Prostate gland (tissue), 2 donors: ENCODE measurements around the gene CTNNA2. TPM values are rescaled to one million over a fixed set of nuclear protein-coding genes. Genes with fewer than 3 reads are reported as not detected.
"Not testable (repeated sequence)": the region's sequence is repeated elsewhere in the genome, so short reads cannot be mapped to it uniquely, and the experiment has no call there.

Source experiments
- DNase-seq: peaks from one replicate; pipeline ENCODE4 v3.0.0-alpha.2; 2019; ENCODE audit warnings: low spot score
- H3K27ac ChIP-seq, 2 donors: fragments of 200-600 bp; sonication (generic); 2 replicates each; pipeline ENCODE4 v1.5.1; 2017 to 2019
- H3K27me3 ChIP-seq: fragments of 200-600 bp; sonication (generic); replicated peaks from 2 replicates; pipeline ENCODE4 v1.5.1; 2019; ENCODE audit not compliant: insufficient read depth
- H3K36me3 ChIP-seq, 2 donors: fragments of 200-600 bp; sonication (generic); 1 replicate in 1 of 2; 2 replicates in 1 of 2; pipeline versions ENCODE4 v1.5.1 to v1.8.1; 2017 to 2019
- H3K4me1 ChIP-seq: fragments of 200-600 bp; sonication (generic); replicated peaks from 2 replicates; pipeline ENCODE4 v1.5.1; 2019
- H3K4me3 ChIP-seq, 2 donors: fragments of 200-600 bp; sonication (generic); 2 replicates each; pipeline ENCODE4 v1.5.1; 2017 to 2019
- H3K9me3 ChIP-seq: fragments of 200-600 bp; sonication (generic); 2 replicates; pipeline ENCODE4 v1.5.1; 2017
- CTCF ChIP-seq, 4 experiments: fragments of 200-600 bp in 2 of 4; fragments of 450-650 bp in 2 of 4; sonication (generic) in 2 of 4; IDR thresholded peaks; 1 replicate in 3 of 4; 2 replicates in 1 of 4; pipeline ENCODE4 v1.5.1; 2016 to 2019; ENCODE audit warnings: antibody characterized with exemption in 4 of 4, mild to moderate bottlenecking in 2 of 4, moderate library complexity in 2 of 4
- POLR2A ChIP-seq: fragments of 450-650 bp; IDR thresholded peaks from one replicate; pipeline ENCODE4 v1.6.1; 2016; ENCODE audit warnings: antibody characterized with exemption, mild to moderate bottlenecking
- POLR2AphosphoS5 ChIP-seq: sonication (generic); formaldehyde crosslinking; IDR thresholded peaks from one replicate; pipeline ENCODE4 v1.6.1; 2017; ENCODE audit warnings: antibody characterized with exemption
- WGBS: methylation state at CpG from one replicate; pipeline ENCODE4 v1.1.5; 2018; 5-methylcytosine and 5-hydroxymethylcytosine counted together
- intact Hi-C: fragments of 100-400 bp; cut with DNase I; formaldehyde crosslinking; loops from one replicate; pipeline ENCODE4 v1.14.2; 2022
- total RNA-seq, 2 donors: library from RNA; depleted of rRNA; stranded (reverse); fragments of >200 nt; gene quantifications; one replicate each; pipeline ENCODE4 v1.1.0, GENCODE V29; 2016

Gene CTNNA2
- total RNA-seq, 2 donors from 2014 or later = 24.3 TPM; not detected in 1

GRCh38 chr2:80198042-80198441, 685.2 kb downstream of the CTNNA2 start:
- WGBS = 87% methylated on average over 2 of the region's 2 CpGs
- intact Hi-C loops = no loop called here
- no peaks in the 10 kb centered on the region for H3K4me1 ChIP-seq
- no peaks in the 10 kb centered on the region for H3K27me3 ChIP-seq
- no peak for DNase-seq
- H3K27ac ChIP-seq = no peak overlapping the region
- no peaks in the 10 kb centered on the region for H3K9me3 ChIP-seq
- H3K4me3 ChIP-seq = no peak overlapping the region
- no peak for TF ChIP-seq POLR2AphosphoS5
- no peak for TF ChIP-seq CTCF (IDR thresholded peaks at IDR 0.05)
- no peak for TF ChIP-seq POLR2A
- H3K36me3 ChIP-seq = no peaks in the 10 kb centered on the region

- Histone ChIP-seq H3K27me3 (no peaks in the 10 kb centered on the region), H3K4me1 (no peaks in the 10 kb centered on the region), H3K36me3 (no peaks in the 10 kb centered on the region), H3K27ac (no peak overlapping the region), H3K4me3 (no peak overlapping the region), H3K9me3 (no peaks in the 10 kb centered on the region)
- TF ChIP-seq POLR2AphosphoS5 = no peak
- no peak for TF ChIP-seq POLR2A
- TF ChIP-seq CTCF (IDR thresholded peaks at IDR 0.05) = no peak
- intact Hi-C loops = no loop called here
- DNase-seq = no peak
These were observed 686.7 kb downstream of the CTNNA2 start for GRCh38 chr2:80199504-80199903.

- H3K9me3 ChIP-seq, H3K27ac ChIP-seq, DNase-seq, H3K4me1 ChIP-seq, intact Hi-C loops, H3K27me3 ChIP-seq, H3K36me3 ChIP-seq, H3K4me3 ChIP-seq: not testable (repeated sequence)
- whole genome bisulfite sequencing = 91% methylated on average over 4 of the region's 4 CpGs
These were observed 691.1 kb downstream of the CTNNA2 start for GRCh38 chr2:80203929-80204328.

- intact Hi-C loops = no loop called here
- Histone ChIP-seq H3K36me3 (no peaks in the 10 kb centered on the region), H3K4me3 (no peak overlapping the region), H3K27me3 (no peaks in the 10 kb centered on the region), H3K4me1 (no peaks in the 10 kb centered on the region), H3K9me3 (no peaks in the 10 kb centered on the region), H3K27ac (no peak overlapping the region)
- 56% methylated on average over 2 of the region's 2 CpGs for WGBS
- no peak for TF ChIP-seq POLR2AphosphoS5
- TF ChIP-seq CTCF (IDR thresholded peaks at IDR 0.05) = no peak
- no peak for TF ChIP-seq POLR2A
- DNase-seq = no peak
These were observed 692.6 kb downstream of the CTNNA2 start for GRCh38 chr2:80205498-80205897.

- H3K36me3 ChIP-seq = no peaks in the 10 kb centered on the region
- H3K4me1 ChIP-seq = no peaks in the 10 kb centered on the region
- no peak for DNase-seq
- no peaks in the 10 kb centered on the region for H3K27me3 ChIP-seq
- intact Hi-C loops = no loop called here
- no peak overlapping the region for H3K4me3 ChIP-seq
- H3K27ac ChIP-seq = no peak overlapping the region
- no peaks in the 10 kb centered on the region for H3K9me3 ChIP-seq
- 88% methylated on average over 5 of the region's 5 CpGs for WGBS
- TF ChIP-seq CTCF (IDR thresholded peaks at IDR 0.05) (no peak), POLR2AphosphoS5 (no peak), POLR2A (no peak)
These were observed 696.6 kb downstream of the CTNNA2 start for GRCh38 chr2:80209458-80209857.
